Liver (tissue), 9 donors: ENCODE results near the gene BMP7. TPM values are rescaled to one million over a fixed set of nuclear protein-coding genes. Genes with fewer than 3 reads are reported as not detected.

Experiments used
- DNase-seq: peaks from one replicate; pipeline ENCODE4 v3.0.0-alpha.2; 2017; ENCODE audit warnings: low spot score
- H3K27ac ChIP-seq, 2 donors: one replicate each; pipeline ENCODE4 v1.7.0; 2013; ENCODE audit warnings: inconsistent platforms in 2 of 2, low read length in 2 of 2, control low read depth in 1 of 2, low read depth in 1 of 2, mild to moderate bottlenecking in 1 of 2
- H3K27me3 ChIP-seq, 4 donors: one replicate each; pipeline versions ENCODE4 v1.6.1 to v1.7.0; 2013; ENCODE audit warnings: low read length in 3 of 4, inconsistent platforms in 1 of 4, mild to moderate bottlenecking in 1 of 4, moderate library complexity in 1 of 4; ENCODE audit not compliant: control insufficient read depth in 4 of 4, insufficient read depth in 4 of 4
- H3K36me3 ChIP-seq, 4 donors: one replicate each; pipeline versions ENCODE4 v1.6.1 to v1.7.0; 2013; ENCODE audit warnings: low read length in 3 of 4, mild to moderate bottlenecking in 3 of 4, low read depth in 1 of 4, moderate library complexity in 1 of 4; ENCODE audit not compliant: control insufficient read depth in 4 of 4, insufficient read depth in 3 of 4
- H3K4me1 ChIP-seq, 4 donors: one replicate each; pipeline versions ENCODE4 v1.6.1 to v1.7.0; 2013; ENCODE audit warnings: low read length in 3 of 4, mild to moderate bottlenecking in 3 of 4, moderate library complexity in 1 of 4; ENCODE audit not compliant: control insufficient read depth in 4 of 4, insufficient read depth in 4 of 4
- H3K4me3 ChIP-seq, 3 donors: one replicate each; pipeline versions ENCODE4 v1.6.1 to v1.7.0; 2013; ENCODE audit warnings: low read length in 3 of 3, control low read depth in 1 of 3, low read depth in 1 of 3, mild to moderate bottlenecking in 1 of 3
- H3K9ac ChIP-seq, 2 donors: one replicate each; pipeline ENCODE4 v1.7.0; 2013; ENCODE audit warnings: low read length in 2 of 2, mild to moderate bottlenecking in 2 of 2, moderate library complexity in 2 of 2, control low read depth in 1 of 2, low read depth in 1 of 2
- H3K9me3 ChIP-seq, 4 donors: one replicate each; pipeline versions ENCODE4 v1.6.1 to v1.7.0; 2013; ENCODE audit warnings: low read length in 3 of 4; ENCODE audit not compliant: control insufficient read depth in 4 of 4
- ATF3 ChIP-seq: IDR thresholded peaks from 2 replicates; pipeline ENCODE4 v1.6.1; 2016; ENCODE audit warnings: antibody characterized with exemption
- EGR1 ChIP-seq, 2 donors: IDR thresholded peaks; 2 replicates each; pipeline ENCODE4 v1.6.1; 2016 to 2018; ENCODE audit warnings: antibody characterized with exemption in 2 of 2, low read depth in 2 of 2
- FOXA1 ChIP-seq: IDR thresholded peaks from 2 replicates; pipeline ENCODE4 v1.6.1; 2016; ENCODE audit warnings: antibody characterized with exemption
- GABPA ChIP-seq, 2 donors: IDR thresholded peaks in 1 of 2; conservative IDR thresholded peaks in 1 of 2; 2 replicates each; pipeline ENCODE4 v1.6.1; 2016; ENCODE audit warnings: antibody characterized with exemption in 2 of 2, mild to moderate bottlenecking in 1 of 2, moderate library complexity in 1 of 2
- HNF4G ChIP-seq: IDR thresholded peaks from 2 replicates; pipeline ENCODE4 v1.6.1; 2016; ENCODE audit warnings: antibody characterized with exemption
- NR2F2 ChIP-seq: IDR thresholded peaks from 2 replicates; pipeline ENCODE4 v1.6.1; 2016; ENCODE audit warnings: antibody characterized with exemption
- RXRA ChIP-seq, 2 donors: IDR thresholded peaks; 2 replicates each; pipeline ENCODE4 v1.6.1; 2017 to 2018; ENCODE audit warnings: antibody characterized with exemption in 2 of 2, mild to moderate bottlenecking in 1 of 2
- SP1 ChIP-seq: IDR thresholded peaks from 2 replicates; pipeline ENCODE4 v1.6.1; 2018; ENCODE audit warnings: antibody characterized with exemption, mild to moderate bottlenecking
- YY1 ChIP-seq: IDR thresholded peaks from 2 replicates; pipeline ENCODE4 v1.6.1; 2016; ENCODE audit warnings: antibody characterized with exemption, mild to moderate bottlenecking
- ZBTB33 ChIP-seq: IDR thresholded peaks from 2 replicates; pipeline ENCODE4 v1.6.1; 2016; ENCODE audit warnings: antibody characterized with exemption
- WGBS: extraction: QIAGEN DNeasy Blood & Tissue Kit; methylation state at CpG from one replicate; pipeline ENCODE4 v1.1.7; 2013; 5-methylcytosine and 5-hydroxymethylcytosine counted together
- polyA plus RNA-seq, 2 donors: library from polyadenylated mRNA; stranded (reverse) in 1 of 2; unstranded in 1 of 2; fragments of 200-250 nt in 1 of 2; fragments of >200 nt in 1 of 2; fragmentation: Nextera tagmentation in 1 of 2; extraction: Ambion mirVana in 1 of 2; gene quantifications; one replicate each; pipeline versions ENCODE4 v1.2.1 to v1.2.3, GENCODE V29; 2013 to 2015
- total RNA-seq, 2 donors: library from RNA; depleted of rRNA; stranded (reverse); fragments of >200 nt; gene quantifications; one replicate each; pipeline ENCODE4 v1.2.3, GENCODE V29; 2014
- TF ChIP-seq, protein P1 (sequence below): fragments of 150-350 bp; IDR thresholded peaks from 2 replicates; pipeline ENCODE4 v1.5.1; 2017; ENCODE audit warnings: improper control_type of control experiment, low read depth, low read length; ENCODE audit not compliant: missing input control
- donor health status: healthy.
- donor health status: healthy.
- donor health status: healthy.
- donor health status: healthy.
- donor health status: healthy.

BMP7 gene
- total and polyA plus RNA-seq, 4 donors = not detected

GRCh38 chr20:57237585-57237953 lies 28.9 kb downstream of the BMP7 start (continued):
- TF ChIP-seq, protein P1, sequence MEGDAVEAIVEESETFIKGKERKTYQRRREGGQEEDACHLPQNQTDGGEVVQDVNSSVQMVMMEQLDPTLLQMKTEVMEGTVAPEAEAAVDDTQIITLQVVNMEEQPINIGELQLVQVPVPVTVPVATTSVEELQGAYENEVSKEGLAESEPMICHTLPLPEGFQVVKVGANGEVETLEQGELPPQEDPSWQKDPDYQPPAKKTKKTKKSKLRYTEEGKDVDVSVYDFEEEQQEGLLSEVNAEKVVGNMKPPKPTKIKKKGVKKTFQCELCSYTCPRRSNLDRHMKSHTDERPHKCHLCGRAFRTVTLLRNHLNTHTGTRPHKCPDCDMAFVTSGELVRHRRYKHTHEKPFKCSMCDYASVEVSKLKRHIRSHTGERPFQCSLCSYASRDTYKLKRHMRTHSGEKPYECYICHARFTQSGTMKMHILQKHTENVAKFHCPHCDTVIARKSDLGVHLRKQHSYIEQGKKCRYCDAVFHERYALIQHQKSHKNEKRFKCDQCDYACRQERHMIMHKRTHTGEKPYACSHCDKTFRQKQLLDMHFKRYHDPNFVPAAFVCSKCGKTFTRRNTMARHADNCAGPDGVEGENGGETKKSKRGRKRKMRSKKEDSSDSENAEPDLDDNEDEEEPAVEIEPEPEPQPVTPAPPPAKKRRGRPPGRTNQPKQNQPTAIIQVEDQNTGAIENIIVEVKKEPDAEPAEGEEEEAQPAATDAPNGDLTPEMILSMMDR = no peak
- TF ChIP-seq SP1 = no peak
- TF ChIP-seq YY1 = no peak
- no peak for TF ChIP-seq FOXA1

DNA sequence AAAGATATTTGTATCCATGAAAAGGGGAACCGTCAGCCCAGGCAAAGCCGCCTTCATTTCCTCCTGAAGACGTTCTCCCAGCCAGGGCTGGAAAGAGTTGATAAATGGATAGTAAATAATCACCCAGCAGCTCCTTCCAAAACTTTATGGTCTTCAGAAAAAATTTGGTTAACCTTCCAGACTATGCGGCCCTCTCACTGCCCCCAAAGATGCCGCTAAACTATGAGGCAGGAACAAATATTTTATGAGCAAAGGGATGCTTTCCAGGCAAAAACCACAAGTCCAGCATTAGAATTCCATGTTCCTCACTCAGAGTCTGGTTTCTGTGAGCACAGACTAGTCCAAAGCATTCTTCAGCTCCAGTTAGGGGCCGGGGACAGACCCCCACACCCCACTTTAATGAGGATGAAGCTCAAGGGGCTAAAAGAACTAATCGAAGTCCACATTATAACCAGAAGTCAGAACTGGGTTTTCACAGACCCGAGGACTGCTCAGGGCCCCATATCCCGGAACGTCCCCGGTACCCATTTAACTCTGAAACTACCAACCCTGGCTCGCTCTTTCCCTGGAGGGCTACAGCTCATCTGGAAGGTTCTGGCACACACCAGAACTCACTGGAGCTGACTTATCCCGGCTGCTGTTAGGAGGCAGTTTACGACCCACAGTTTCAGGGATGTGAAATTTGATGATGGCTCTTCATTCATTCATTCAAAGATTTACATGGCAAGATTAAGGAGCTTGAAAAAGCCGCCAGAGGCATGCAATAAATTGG lies 29.4 kb downstream of the BMP7 start:
- 78% methylated on average over 15 of the region's 15 CpGs for WGBS
- TF ChIP-seq ZBTB33 (no peak), FOXA1 (no peak), GABPA (IDR thresholded peaks at IDR 0.05 in 1 of 2, conservative IDR thresholded peaks at IDR 0.05 in 1 of 2) (no peak), NR2F2 (no peak), RXRA (IDR thresholded peaks at IDR 0.05) (no peak), SP1 (no peak), ATF3 (no peak), HNF4G (no peak), EGR1 (IDR thresholded peaks at IDR 0.05; ENCODE audit: low read depth in 2 of 2) (no peak)
- TF ChIP-seq, protein P1 = no peak
- no peak overlapping the region for H3K4me3 ChIP-seq
- H3K4me1 ChIP-seq = no peaks in the 10 kb centered on the region
- H3K9me3 ChIP-seq = no peaks in the 10 kb centered on the region
- no peak overlapping the region for H3K9ac ChIP-seq
- H3K27ac ChIP-seq = no peak overlapping the region
- peaks cover 0 to 8% (median 3%) of the 10 kb centered on the region in 4 donors for H3K27me3 ChIP-seq
- H3K36me3 ChIP-seq = no peaks in the 10 kb centered on the region
- DNase-seq = no peak

- Histone ChIP-seq H3K36me3 (no peaks in the 10 kb centered on the region), H3K4me3 (no peak overlapping the region), H3K4me1 (no peaks in the 10 kb centered on the region), H3K27ac (no peak overlapping the region), H3K9me3 (no peaks in the 10 kb centered on the region), H3K9ac (no peak overlapping the region), H3K27me3 (peaks cover 0 to 8% (median 3%) of the 10 kb centered on the region in 4 donors)
- 64% methylated on average over 11 of the region's 11 CpGs for WGBS
- DNase-seq = no peak
- TF ChIP-seq HNF4G = no peak
- TF ChIP-seq, protein P1 = no peak
These were observed 31.7 kb downstream of the BMP7 start for GRCh38 chr20:57234556-57235251.
